Stimulated activated CD8-positive, alpha-beta memory T cell treated with anti-CD3 and anti-CD28 coated beads, Interleukin-12 subunit alpha, Interleukin-12 subunit beta, amount 100 ng/mL, for 1 hour (primary cell): ENCODE results near the gene ABRAXAS1.
"Not testable (repeated sequence)": the region's sequence is repeated elsewhere in the genome, so short reads cannot be mapped to it uniquely, and the experiment has no call there.

Experiments used
- DNase-seq: peaks from one replicate; pipeline ENCODE4 v3.0.0-alpha.2; 2020; ENCODE audit warnings: low read depth

ABRAXAS1 gene

GRCh38 chr4:83484500-83485461 lies at the start of gene ABRAXAS1:
Gene ABRAXAS1 (minus strand): TSS chr4:83485100. CDS start chr4:83485072, 28 bp downstream.
- DNase-seq = peak; percentile 83

- DNase-seq = no peak
These were observed 42.8 kb upstream of the ABRAXAS1 start for GRCh38 chr4:83527671-83528070.

- DNase-seq = no peak
These were observed 37.3 kb upstream of the ABRAXAS1 start for GRCh38 chr4:83522239-83522638.

GRCh38 chr4:83516042-83516772 lies 31.3 kb upstream of the ABRAXAS1 start:
- DNase-seq = no peak

- no peak for DNase-seq
These were observed 25.5 kb upstream of the ABRAXAS1 start for GRCh38 chr4:83510442-83510841.

GRCh38 chr4:83509156-83509585 lies 24.3 kb upstream of the ABRAXAS1 start:
- peak; percentile 25 for DNase-seq

- no peak for DNase-seq
These were observed 20.1 kb upstream of the ABRAXAS1 start for GRCh38 chr4:83504996-83505395.

- DNase-seq = no peak
These were observed 19.6 kb upstream of the ABRAXAS1 start for GRCh38 chr4:83504503-83504902.

- DNase-seq = no peak
These were observed 19.1 kb upstream of the ABRAXAS1 start for GRCh38 chr4:83503974-83504373.

GRCh38 chr4:83501671-83502070 lies 16.8 kb upstream of the ABRAXAS1 start:
- DNase-seq = not testable (repeated sequence)

GRCh38 chr4:83498187-83498586 lies 13.3 kb upstream of the ABRAXAS1 start:
- no peak for DNase-seq

GRCh38 chr4:83496085-83496917 lies 11.4 kb upstream of the ABRAXAS1 start:
- DNase-seq = not testable (repeated sequence)

GRCh38 chr4:83490876-83491450 lies 6.1 kb upstream of the ABRAXAS1 start:
- DNase-seq = no peak

- DNase-seq = no peak
These were observed 4.9 kb upstream of the ABRAXAS1 start for GRCh38 chr4:83489711-83490326.

- no peak for DNase-seq
These were observed 1.7 kb upstream of the ABRAXAS1 start for GRCh38 chr4:83486457-83487129.

GRCh38 chr4:83473966-83474365 lies 10.9 kb downstream of the ABRAXAS1 start:
- no peak for DNase-seq

GRCh38 chr4:83473423-83473822 lies 11.5 kb downstream of the ABRAXAS1 start:
- DNase-seq = no peak

- DNase-seq = no peak
These were observed 28.8 kb downstream of the ABRAXAS1 start for GRCh38 chr4:83456184-83456501.

- DNase-seq = peak; percentile 93
These were observed 29.4 kb downstream of the ABRAXAS1 start, which contains the start of the genes HELQ and MRPS18C for GRCh38 chr4:83455281-83456183. Gene HELQ (minus strand): TSS chr4:83455823. CDS start chr4:83455693, 130 bp downstream. Gene MRPS18C (plus strand): TSS chr4:83456058. CDS start chr4:83456078, 20 bp downstream.
